CD4-positive, alpha-beta T cell treated with Interleukin-15 for 4 hours (primary cell): Measurements from ENCODE around the gene TMEM72.
A peak's percentile ranks its signal among the peaks of the same experiment; 100 is the strongest.

ENCODE experiments used
- DNase-seq: peaks from one replicate; pipeline ENCODE4 v3.0.0-alpha.2; 2020; ENCODE audit warnings: low spot score

The TMEM72 gene

DNA sequence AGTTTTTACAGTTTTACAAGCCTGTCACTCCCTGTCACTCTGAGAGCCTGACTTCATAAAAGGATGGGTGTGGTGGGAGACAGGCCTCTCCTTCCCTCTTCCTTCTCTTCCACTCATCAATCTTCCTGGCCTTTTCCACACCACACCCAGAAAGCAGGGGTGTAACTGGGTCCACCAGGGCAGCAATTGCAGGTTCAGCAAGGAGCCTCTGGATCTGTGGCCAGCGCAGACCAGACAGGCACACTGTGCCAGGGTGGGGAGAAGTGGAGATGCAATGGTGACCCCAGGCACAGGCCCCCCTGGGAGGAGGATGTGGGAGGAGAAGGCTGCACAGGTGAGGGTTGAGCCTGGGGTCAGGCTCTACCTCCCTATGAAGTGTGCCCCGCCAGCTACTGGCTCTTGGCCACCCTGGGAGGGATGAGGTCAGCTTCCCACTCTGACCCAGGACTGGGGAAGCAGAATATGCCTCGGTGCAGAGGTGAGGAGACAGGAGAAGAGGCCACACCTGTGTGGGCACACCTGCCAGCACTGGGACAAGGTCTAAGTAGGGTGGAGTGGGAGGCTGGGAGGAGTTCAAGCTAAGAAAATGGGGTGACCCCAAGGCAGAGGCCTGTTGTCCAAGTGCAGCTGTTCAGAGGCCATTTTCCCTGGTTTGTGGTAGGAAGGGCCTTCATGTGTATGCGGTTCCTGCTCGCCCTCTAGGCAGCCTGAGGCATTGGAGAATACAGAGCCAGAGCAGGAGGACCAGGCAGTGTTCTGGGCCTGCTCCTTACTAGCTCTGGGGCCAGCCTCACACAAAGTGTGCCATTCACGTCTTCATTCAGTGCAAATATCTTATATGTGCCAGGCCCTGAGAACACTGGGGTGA, 20.2 kb upstream of the TMEM72 start:
- DNase-seq, result no peak

DNA sequence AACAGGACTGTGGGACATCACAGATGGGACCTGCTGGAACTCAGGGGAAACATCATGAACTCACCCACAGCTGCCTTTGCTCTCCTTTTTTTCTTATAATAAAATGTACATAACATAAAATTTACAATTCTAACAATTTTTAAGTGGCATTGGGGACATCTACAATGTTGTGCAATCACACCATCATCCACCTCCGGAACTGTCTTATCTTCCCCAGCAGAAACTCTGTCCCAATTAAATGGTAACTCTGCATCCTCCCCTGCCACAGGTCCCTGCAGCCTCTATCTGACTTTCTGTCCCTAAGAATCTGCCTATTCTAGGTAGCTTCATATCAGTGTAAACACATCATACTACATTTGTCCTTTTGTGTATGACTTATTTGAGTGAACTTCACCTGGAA, 19.4 kb upstream of the TMEM72 start:
- DNase-seq, result no peak

DNA sequence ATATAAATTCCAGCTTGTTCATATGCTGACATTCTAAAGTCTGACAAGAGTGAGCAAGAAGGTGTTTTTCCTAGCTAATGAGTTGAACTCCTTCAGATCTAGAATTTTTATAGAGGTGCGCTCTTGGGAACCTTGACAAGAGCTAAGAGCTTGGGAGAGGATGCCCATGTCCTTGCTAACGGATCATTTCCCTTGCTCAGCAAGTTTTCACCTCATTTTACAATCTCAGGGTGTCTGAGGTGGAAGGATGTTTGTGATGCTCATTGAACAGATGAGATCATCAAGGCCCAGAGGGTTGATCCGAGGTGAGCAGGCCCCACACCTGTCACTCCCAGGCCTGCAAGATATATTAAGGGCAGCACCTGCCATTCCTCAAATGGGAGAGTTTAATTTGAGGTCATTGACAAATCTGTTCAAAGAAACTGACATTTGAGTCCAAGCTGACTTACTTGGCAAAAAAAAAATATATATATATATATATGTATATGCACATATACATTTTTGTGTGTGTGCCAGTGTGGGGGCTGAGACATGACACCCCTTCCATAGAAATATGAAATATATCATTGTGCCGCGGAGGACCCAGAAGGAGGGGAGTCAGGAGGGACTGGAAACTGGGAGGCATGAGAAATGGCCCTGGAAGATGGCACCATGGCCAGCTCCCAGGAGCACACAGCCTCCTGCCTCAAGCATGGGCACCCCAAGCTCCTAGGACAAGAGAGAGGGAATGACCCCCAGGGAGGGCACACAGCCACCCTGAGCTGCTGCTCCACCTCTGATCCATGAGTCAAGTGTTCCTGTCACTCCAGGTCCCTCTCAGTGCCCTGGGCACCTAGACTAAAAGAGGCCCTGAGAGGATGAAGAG, 17.3 kb upstream of the TMEM72 start:
- no peak for DNase-seq

DNA sequence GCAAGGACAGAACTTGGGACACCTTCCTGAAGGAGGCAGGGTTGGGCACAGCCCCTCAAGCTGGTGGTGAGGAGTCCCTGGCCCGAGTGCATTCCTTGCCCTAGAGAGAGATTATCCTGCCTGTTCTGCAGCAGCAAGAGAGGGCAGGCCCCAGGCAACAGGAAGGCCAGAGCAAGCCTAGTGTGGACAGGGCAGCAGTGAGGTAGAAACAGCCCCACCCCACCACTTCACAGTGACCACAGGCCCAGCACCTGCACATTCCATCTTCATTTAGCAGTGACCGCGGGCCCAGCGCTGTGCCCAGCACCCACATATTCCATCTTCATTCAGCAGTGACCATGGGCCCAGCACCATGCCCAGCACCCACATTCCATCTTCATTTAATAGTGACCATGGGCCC, 16.4 kb upstream of the TMEM72 start:
- DNase-seq, result no peak

DNA sequence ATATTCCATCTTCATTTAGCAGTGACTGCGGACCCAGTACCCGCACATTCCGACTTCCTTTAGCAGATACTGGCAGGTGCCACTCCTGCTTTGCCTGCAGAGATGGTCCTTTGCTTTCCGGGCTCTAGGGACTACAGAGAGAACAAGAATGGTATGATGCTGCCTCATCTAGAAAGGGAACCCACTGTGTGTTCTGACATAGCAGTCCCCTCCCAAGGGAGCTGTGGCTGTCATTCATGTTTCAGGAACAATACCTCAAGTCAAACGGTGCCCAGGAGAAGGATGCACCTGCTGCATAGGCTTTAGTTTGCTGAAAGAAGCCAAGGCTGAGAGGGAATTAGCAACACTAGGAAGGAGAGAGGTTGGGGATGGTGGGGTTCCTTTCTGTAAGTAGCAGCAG, 15.9 kb upstream of the TMEM72 start:
- DNase-seq, result no peak

DNA sequence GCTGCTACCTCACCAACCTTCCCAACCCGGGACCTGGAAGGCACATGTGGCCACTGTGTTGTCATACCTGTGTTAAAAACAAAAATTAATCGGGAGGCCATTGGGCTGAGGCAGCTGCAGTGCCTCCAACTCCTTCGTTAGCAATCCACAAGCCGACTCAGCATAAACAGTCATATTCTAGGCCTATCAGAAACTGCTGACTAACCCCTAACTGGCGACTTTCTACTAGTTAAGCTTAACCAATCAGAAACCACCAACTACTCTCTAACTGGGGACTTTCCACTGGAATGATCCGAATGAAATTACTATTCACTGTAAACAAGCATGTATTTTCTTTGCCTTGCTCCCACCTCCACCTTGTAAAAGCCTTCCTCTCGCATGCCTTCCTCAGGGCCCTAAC, 14.1 kb upstream of the TMEM72 start:
- DNase-seq, result no peak

DNA sequence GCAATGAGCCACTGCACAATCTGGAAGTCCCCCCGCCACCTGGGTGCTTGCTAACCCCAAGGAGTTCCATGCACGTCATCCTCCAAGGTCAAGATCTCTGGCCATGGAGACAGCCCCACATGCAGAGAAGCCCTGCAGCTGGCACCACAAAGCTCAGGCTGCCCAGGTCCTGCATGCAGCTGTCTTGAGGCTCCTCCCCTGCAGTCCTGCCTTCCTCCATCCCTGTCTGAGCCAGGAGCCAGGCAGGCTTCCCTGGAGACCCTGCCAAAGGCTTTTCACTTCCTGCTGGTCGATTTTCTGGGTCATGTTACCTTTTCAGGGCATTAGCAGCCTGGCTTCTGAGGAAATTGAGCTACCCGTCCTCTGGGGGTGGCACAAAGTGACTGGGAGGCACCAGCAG, 12.5 kb upstream of the TMEM72 start:
- no peak for DNase-seq

DNA sequence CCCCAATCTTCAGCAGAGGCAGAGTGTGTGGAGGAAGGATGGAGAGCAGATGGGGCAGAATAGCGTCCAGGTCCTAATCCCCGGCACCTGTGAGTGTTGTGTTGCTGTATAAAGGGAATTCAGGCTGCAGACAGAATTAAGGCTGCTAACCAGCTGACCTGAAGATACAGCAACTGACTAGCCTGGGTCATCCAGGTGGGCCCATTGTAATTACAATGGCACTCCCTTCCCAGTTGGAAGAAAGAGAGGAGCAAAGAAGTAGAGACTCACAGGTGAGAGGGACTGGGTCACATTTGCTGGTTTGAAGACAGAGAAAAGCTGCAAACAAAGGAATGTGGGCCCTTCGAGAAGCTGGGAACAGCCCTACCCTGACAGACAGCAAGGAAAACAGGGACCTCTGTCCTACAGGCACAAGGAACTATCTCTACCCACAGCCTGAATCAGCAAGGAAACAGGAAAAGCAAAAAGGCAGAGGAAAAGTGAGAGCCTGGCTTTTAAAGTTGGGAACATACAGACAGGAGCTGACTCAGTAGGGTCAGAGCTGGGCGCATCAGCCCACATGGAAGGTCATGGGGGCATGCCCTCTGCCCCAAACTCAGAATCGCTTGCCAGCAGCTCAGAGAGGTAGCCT, 11.6 kb upstream of the TMEM72 start:
- no peak for DNase-seq

GRCh38 chr10:44902941-44903545, 8.1 kb upstream of the TMEM72 start:
- no peak for DNase-seq

GRCh38 chr10:44906486-44906885, 4.7 kb upstream of the TMEM72 start:
- DNase-seq, result no peak

DNA sequence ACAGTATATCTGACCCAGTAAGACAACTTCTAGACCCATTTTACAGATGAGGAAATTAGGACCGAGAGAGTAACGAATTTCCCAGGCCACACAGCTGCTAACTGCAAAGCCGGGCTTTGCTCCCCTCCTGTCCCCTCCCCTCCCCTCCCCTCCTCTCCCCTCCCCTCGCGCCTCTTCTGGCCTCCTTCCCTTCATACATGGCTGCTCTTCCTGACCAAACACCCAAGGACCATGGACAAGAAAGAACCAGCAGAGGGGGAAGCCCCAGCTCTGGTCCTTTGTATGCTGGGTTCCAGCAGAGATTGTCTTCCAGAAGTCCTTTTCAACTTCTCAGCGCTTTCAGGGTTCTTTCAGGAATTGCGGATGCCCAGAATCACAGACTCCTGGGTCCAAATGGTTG, 3.6 kb upstream of the TMEM72 start:
- DNase-seq, result no peak

DNA sequence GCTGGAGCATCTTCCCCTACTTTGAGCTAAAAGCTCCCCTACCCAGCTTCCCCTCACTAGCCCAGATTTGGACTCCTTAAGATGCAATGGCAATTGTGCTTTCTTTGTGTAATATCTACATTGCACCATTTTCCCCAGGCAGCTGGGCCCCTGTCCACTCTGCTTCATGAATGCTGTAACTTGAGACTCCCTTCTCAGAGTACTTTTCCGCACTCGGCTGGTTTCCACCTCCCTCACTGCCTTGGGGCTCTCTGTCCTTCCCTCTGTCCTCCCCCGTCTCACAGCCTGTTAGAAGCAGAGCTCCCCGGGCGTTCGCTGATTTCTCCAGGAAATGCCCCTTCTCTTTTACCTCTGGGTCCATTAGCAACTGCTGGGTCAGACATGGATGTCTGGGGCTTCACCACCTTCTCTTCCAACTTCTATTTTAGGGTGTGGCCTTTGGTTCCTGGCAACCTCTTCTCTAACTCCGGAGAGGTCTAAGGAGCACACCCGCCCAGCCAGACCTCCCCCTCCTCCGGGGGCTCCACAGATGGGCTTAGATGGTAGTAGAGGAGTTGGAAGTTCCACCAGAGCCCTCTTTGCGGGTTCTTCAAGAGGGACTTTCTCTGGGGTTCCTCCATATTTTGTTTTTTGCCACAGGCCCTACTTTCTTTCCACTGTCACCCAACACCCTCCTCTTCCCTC, 2.9 kb upstream of the TMEM72 start:
- DNase-seq, result no peak

DNA sequence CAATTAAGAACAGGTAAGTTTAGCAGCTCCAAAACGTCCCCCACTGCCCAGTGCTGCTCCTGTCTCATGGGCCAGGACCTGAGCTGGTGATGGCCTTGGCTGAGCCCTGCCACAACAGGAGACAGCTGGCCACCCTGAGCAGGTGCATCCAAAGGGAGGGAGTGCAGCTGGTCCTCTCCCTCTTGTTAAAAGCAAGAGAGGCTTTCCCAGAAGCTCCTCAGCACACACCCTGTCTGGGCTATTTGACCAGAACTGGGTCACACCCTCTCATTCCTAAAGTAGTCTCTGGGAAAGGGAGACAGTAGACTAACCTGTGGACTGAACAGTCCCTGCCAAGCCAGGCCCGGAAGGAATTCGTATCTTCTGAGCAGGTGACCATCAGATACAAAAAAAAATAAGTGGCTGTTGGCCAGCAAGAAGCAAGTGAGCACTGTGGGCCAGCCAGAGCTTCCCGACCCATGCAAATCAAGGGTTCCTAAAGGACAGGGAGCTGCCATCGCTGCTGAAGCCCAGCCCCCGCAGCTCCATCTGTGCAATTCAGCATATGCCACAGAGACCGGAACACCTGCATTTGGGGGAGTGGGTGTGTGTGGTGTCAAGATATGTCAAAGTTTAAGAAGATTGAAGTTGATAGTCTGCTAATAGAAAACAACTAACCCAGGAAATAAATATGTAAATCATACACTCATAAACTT, 2.1 kb upstream of the TMEM72 start:
- no peak for DNase-seq

DNA sequence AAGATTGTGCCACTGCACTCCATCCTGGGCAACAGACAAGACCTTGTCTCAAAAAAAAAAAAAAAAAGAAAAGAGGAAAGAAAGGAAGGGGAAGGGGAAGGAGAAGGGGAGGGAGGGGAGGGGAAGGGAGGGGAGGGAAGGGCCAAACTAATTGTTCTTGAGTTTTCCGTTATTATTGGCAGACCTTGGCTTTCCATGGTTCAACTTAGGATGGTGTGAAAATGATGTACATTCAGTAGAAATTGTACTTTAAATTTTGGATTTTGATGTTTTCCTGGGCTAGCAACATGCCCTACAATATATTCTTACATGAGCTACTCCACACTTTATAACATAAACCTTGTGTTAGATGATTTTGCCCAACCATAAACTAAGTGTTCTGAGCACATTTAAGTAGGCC, 1.2 kb upstream of the TMEM72 start:
- no peak for DNase-seq

DNA sequence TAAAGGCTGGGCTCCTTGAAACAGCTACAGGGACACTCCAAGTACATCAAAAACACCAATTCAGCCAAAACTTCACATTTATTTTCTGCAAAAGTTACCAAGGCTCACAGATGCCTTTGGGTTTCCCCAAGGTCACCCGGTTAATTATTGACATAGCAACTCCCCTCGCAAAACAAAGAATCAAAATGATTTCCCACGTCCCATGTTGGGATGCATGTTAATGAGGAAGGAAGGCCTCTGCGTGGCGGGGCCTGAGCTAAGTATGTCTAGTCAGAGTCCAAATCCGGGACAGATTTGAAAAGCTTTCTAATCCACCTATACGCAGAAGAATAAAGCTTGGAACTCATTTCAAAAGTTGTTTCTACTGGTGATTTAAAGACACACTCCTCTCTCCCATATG, 535 bp upstream of the TMEM72 start:
- DNase-seq, result no peak

GRCh38 chr10:44911951-44912350, 814 bp downstream of the TMEM72 start:
- no peak for DNase-seq

DNA sequence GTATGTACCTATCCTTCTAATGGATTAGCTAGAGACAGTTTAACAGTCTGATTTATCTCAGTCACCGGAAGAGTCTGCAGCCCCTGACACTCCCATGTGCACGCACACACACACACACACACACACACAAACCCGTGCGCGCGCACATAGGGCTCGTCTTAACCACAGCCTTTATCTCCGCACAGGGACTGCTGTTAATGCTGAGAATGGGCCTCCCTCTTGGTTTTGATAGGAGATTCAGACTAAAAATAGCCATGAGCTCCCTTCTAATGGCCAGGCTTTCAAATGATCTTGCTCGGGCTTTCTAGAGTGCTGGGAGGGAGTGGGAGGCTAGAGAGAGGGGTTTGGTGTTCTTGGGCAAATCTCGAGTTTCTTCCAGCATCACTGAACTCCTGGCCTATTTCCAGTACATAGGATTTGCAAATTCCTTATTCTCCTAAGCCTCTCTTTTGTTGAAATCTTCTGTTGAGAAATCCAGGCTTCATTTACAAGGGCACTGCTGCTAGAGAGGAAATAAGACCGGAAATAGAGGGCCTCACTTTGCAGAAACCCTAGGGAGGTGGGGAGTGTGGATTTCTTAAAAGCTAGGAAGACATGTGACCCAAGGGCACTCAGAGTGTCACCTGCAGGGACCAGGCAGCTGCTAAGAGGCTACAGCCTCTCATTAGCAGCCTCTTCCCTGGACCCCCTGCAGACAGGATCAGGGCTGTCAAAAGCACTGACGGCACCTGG, 2.4 kb downstream of the TMEM72 start:
- DNase-seq, result peak; percentile 5

GRCh38 chr10:44914891-44915290, 3.8 kb downstream of the TMEM72 start:
- DNase-seq, result no peak

GRCh38 chr10:44916429-44916828, 5.3 kb downstream of the TMEM72 start:
- DNase-seq, result no peak

DNA sequence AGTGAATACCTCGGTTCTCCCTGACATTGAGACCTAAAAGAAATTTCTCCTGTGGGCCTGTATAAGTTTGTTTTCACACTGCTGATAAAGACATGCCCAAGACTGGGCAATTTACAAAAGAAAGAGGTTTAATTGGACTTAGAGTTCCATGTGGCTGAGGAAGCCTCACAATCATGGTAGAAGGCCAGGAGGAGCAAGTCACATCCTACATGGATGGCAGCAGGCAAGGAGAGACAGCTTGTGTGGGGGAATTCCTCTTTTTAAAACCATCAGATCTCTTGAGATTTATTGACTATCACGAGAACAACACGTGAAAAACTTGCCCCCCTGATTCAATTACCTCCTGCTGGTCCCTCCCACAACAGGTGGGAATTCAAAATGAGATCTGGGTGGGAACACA, 6.7 kb downstream of the TMEM72 start:
- DNase-seq, result no peak

GRCh38 chr10:44920252-44920651, 9.1 kb downstream of the TMEM72 start:
- no peak for DNase-seq
